Measurements from ENCODE around the gene VAV1. TPM values are rescaled to one million over a fixed set of nuclear protein-coding genes. Genes with fewer than 3 reads are reported as not detected.
A peak's percentile ranks its signal among the peaks of the same experiment; 100 is the strongest.

Gene VAV1
- polyA plus RNA-seq, 2 of the 4 experiments (the other 2 are of a cell fraction) = 5.6 to 7.5 TPM

- no peak for DNase-seq (ENCODE audit: low read depth in 1 of 2, low spot score in 1 of 2)
- H3K4me1 ChIP-seq = peaks cover 28% of the 10 kb centered on the region
- ChIA-PET POLR2A (no interaction called here), CTCF (interaction anchor here (0.8 to 2.3 kb wide), 3 partner anchors 110 to 217 kb away, joined by 3 to 7 read pairs (median 4); no protein-coding TSS in a partner anchor)
- no peak overlapping the region for H3K4me2 ChIP-seq
- no peak for FAIRE-seq
- peak overlapping the region in 1 of 2 experiments; percentile 45; a peak in 2 of 6 replicates for H3K27ac ChIP-seq
- no peak for ATAC-seq
- H3K9me3 ChIP-seq = no peaks in the 10 kb centered on the region
- TF ChIP-seq NFE2L2 (conservative IDR thresholded peaks at IDR 0.05; ENCODE audit: low read length) (no peak), MYC (IDR thresholded peaks at IDR 0.05; ENCODE audit: borderline replicate concordance, low read length) (no peak), SMC3 (IDR thresholded peaks at IDR 0.05) (no peak), RFX5 (IDR thresholded peaks at IDR 0.05) (no peak), RNF2 (IDR thresholded peaks at IDR 0.05; ENCODE audit: borderline replicate concordance, low read depth) (no peak), MAFK (IDR thresholded peaks at IDR 0.05; ENCODE audit: partially characterized antibody) (no peak), TP53 (CRISPR knock-in tag; IDR thresholded peaks at IDR 0.05) (no peak), SREBF2 (IDR thresholded peaks at IDR 0.05) (no peak), TFCP2L1 (CRISPR knock-in tag; IDR thresholded peaks at IDR 0.05) (no peak), JUN (IDR thresholded peaks at IDR 0.05) (no peak), CBX2 (IDR thresholded peaks at IDR 0.05; ENCODE audit: borderline replicate concordance, low read depth) (no peak), KDM5A (IDR thresholded peaks at IDR 0.05) (no peak), RARB (CRISPR knock-in tag; IDR thresholded peaks at IDR 0.05) (no peak), HES2 (IDR thresholded peaks at IDR 0.05) (no peak)
- no peak overlapping the region for H3K4me3 ChIP-seq
- WGBS (ENCODE audit: missing lambda C conversion rate) = 77% methylated on average over 18 of the region's 20 CpGs
Measured at GRCh38 chr19:6734096-6734696, 38.3 kb upstream of the VAV1 start.

GRCh38 chr19:6735181-6735911 lies 37.2 kb upstream of the VAV1 start:
- H3K4me2 ChIP-seq = peak overlapping the region; percentile 84
- TF ChIP-seq ZSCAN20 (CRISPR knock-in tag; IDR thresholded peaks at IDR 0.05) (no peak), NFE2L2 (conservative IDR thresholded peaks at IDR 0.05; ENCODE audit: low read length) (no peak), FOSB (CRISPR knock-in tag; IDR thresholded peaks at IDR 0.05) (no peak), ATOH8 (CRISPR knock-in tag; IDR thresholded peaks at IDR 0.05; ENCODE audit: low read depth) (no peak), CHD2 (IDR thresholded peaks at IDR 0.05; ENCODE audit: low read length, partially characterized antibody) (no peak), RARB (CRISPR knock-in tag; IDR thresholded peaks at IDR 0.05) (no peak)
- H3K4me1 ChIP-seq = peaks cover 20% of the 10 kb centered on the region
- ChIA-PET CTCF (interaction anchor here (0.7 to 5.0 kb wide), 6 partner anchors 14 to 220 kb away, joined by 3 to 127 read pairs (median 5); partner anchors contain the start of gene C3), POLR2A (no interaction called here)
- DNase-seq (ENCODE audit: low read depth in 1 of 2, low spot score in 1 of 2) = no peak
- H3K27ac ChIP-seq = peak overlapping the region; percentile 91 to 98; a peak in 4 of 6 replicates
- ATAC-seq = no peak
- no peak overlapping the region for H3K4me3 ChIP-seq
- H3K9me3 ChIP-seq = no peaks in the 10 kb centered on the region
- WGBS (ENCODE audit: missing lambda C conversion rate) = 84% methylated on average over 15 of the region's 15 CpGs
- no peak for FAIRE-seq

GRCh38 chr19:6736169-6736916 lies 36.2 kb upstream of the VAV1 start:
- H3K4me3 ChIP-seq = peak overlapping the region; percentile 93
- ChIA-PET POLR2A (interaction anchor here (0.6 to 1.0 kb wide), 2 partner anchors 66 to 127 kb away, joined by 3 to 4 read pairs; no protein-coding TSS in a partner anchor), CTCF (interaction anchor here (0.8 to 5.0 kb wide), 10 partner anchors 16 to 221 kb away, joined by 3 to 127 read pairs (median 4); partner anchors contain the start of gene C3)
- DNase-seq (ENCODE audit: low read depth in 1 of 2, low spot score in 1 of 2) (peak; percentile 80 to 87), ATAC-seq (peak; percentile 28 to 63), FAIRE-seq (no peak)
- 25% methylated on average over 22 of the region's 25 CpGs for WGBS (ENCODE audit: missing lambda C conversion rate)
- peak overlapping the region; percentile 91 to 98 for H3K27ac ChIP-seq
- H3K9me3 ChIP-seq = no peaks in the 10 kb centered on the region
- H3K4me1 ChIP-seq = peaks cover 18% of the 10 kb centered on the region
- H3K4me2 ChIP-seq = peak overlapping the region; percentile 84
- TF ChIP-seq MAX (IDR thresholded peaks at IDR 0.05) = peak; percentile 49; the same call in 1 of the 2 replicates
- TF ChIP-seq FOXS1 (CRISPR knock-in tag; IDR thresholded peaks at IDR 0.05) = no peak
- TF ChIP-seq REST (IDR thresholded peaks at IDR 0.05) = no peak
- TF ChIP-seq MAZ (IDR thresholded peaks at IDR 0.05; ENCODE audit: borderline replicate concordance, low read depth, low read length) = no peak
- no peak for TF ChIP-seq CBX2 (IDR thresholded peaks at IDR 0.05; ENCODE audit: borderline replicate concordance, low read depth)
- peak; percentile 15; the same call in 1 of the 2 replicates for TF ChIP-seq POLR2A (IDR thresholded peaks at IDR 0.05; ENCODE audit: low read length)
- peak; percentile 50; the same call in 1 of the 2 replicates for TF ChIP-seq USF2 (IDR thresholded peaks at IDR 0.05)
- peak; percentile 58 for TF ChIP-seq SMC3 (IDR thresholded peaks at IDR 0.05)

All from A549 (cell line).